ENCODE results near the gene MRPL1. TPM values are rescaled to one million over a fixed set of nuclear protein-coding genes. Genes with fewer than 3 reads are reported as not detected.

MRPL1 gene
- polyA plus RNA-seq, 3 donors = 4.0 to 11.8 (median 10.7) TPM

- intact Hi-C loops (cut with micrococcal nuclease) = no loop called here
- Histone ChIP-seq H3K27ac (ENCODE audit: low read depth in 1 of 2, low read length in 2 of 2) (no peak overlapping the region), H3K36me3 (replicated peaks in 1 of 2; ENCODE audit: control insufficient read depth in 1 of 2, insufficient read depth in 2 of 2, low read length in 2 of 2) (no peaks in the 10 kb centered on the region), H2AFZ (ENCODE audit: insufficient read depth, low read depth, low read length, poor library complexity, severe bottlenecking) (no peak overlapping the region), H4K20me1 (ENCODE audit: insufficient read depth, low read length) (no peaks in the 10 kb centered on the region), H3K27me3 (ENCODE audit: control insufficient read depth in 2 of 2, insufficient read depth in 2 of 2, low read length in 2 of 2) (no peaks in the 10 kb centered on the region), H3K4me1 (ENCODE audit: control insufficient read depth in 1 of 2, insufficient read depth in 2 of 2, low read length in 2 of 2) (no peaks in the 10 kb centered on the region), H3K4me2 (replicated peaks; ENCODE audit: extremely low read depth, low read length, poor library complexity, severe bottlenecking) (no peak overlapping the region), H3K9ac (ENCODE audit: insufficient read depth, low read length, poor library complexity, severe bottlenecking) (no peak overlapping the region), H3K9me3 (replicated peaks in 1 of 2; ENCODE audit: control insufficient read depth in 1 of 2, insufficient read depth in 1 of 2, low read length in 2 of 2) (no peaks in the 10 kb centered on the region), H3K4me3 (replicated peaks in 1 of 3; ENCODE audit: low read depth in 2 of 3, low read length in 3 of 3) (no peak overlapping the region), H3K79me2 (ENCODE audit: insufficient read depth, low read length) (no peaks in the 10 kb centered on the region)
- H3K4me1 Mint-ChIP-seq = peaks cover 5% of the 10 kb centered on the region
- H3K27me3 Mint-ChIP-seq (ENCODE audit: low read depth in 3 of 3) = peaks cover 2 to 3% (median 2%) of the 10 kb centered on the region in 3 donors
- DNase-seq = no peak
- no CpG with 5 or more reads among the region's 4 CpGs for WGBS (ENCODE audit: insufficient coverage)
- no peak for TF ChIP-seq CTCF (IDR thresholded peaks at IDR 0.05)
- no peak overlapping the region for H3K27ac Mint-ChIP-seq
- H3K9me3 Mint-ChIP-seq = peaks cover 0 to 3% (median under 1%) of the 10 kb centered on the region in 7 donors
- no peak overlapping the region for H3K4me3 Mint-ChIP-seq
- no peaks in the 10 kb centered on the region for H3K36me3 Mint-ChIP-seq
Observed at GRCh38 chr4:78002260-78002659, 139.6 kb downstream of the MRPL1 start.

Small RNAs within 50 kb of the gene (small RNA-seq; reads per million reads assigned to genes)
- not detected for gene AC112225.1 (ENCODE audit: insufficient read length, low read depth)

Other genes starting within 250 kb of the MRPL1 start
- 10 to 100 TPM; 16.1 to 26.4 (median 26.3) TPM for gene CNOT6L, start 43.5 kb upstream of the MRPL1 start, polyA plus RNA-seq
- not detected for gene FRAS1, start 194.5 kb downstream of the MRPL1 start, polyA plus RNA-seq

All from CD14-positive monocyte (primary cell).